ENCODE data around the gene P2RY8.

DNA sequence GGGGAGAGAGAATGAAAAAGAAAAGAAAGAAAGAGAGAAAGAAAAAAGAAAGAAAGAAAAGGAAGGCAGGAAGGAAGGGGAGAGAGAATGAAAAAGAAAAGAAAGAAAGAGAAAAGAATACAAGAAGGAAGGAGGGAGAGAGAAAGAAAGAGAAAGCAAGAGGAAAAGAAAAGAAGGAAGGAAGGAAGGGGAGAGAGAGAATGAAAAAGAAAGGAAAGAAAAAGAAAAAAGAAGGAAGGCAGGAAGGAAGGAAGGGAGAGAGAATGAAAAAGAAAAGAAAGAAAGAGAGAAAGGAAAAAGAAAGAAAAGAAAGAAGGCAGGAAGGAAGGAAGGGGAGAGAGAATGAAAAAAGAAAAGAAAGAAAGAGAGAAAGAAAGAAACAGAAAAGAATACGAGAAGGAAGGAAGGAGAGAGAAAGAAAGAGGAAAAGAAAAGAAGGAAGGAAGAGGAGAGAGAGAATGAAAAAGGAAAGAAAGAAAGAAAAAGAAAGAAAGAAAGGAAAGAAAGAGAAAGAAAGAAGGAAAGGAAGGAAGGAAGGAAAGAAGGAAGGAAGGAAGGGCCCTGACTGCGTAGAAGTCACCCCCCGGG, 15.1 kb upstream of the P2RY8 start:
- TF ChIP-seq CEBPB (IDR thresholded peaks at IDR 0.05) (no peak), REST (IDR thresholded peaks at IDR 0.05; ENCODE audit: low read depth) (no peak), NFIC (IDR thresholded peaks at IDR 0.05) (no peak)

All from Ishikawa (cell line).